ENCODE results near the gene ALG1L2.
"Not testable (repeated sequence)": the region's sequence is repeated elsewhere in the genome, so short reads cannot be mapped to it uniquely, and the experiment has no call there.

DNA sequence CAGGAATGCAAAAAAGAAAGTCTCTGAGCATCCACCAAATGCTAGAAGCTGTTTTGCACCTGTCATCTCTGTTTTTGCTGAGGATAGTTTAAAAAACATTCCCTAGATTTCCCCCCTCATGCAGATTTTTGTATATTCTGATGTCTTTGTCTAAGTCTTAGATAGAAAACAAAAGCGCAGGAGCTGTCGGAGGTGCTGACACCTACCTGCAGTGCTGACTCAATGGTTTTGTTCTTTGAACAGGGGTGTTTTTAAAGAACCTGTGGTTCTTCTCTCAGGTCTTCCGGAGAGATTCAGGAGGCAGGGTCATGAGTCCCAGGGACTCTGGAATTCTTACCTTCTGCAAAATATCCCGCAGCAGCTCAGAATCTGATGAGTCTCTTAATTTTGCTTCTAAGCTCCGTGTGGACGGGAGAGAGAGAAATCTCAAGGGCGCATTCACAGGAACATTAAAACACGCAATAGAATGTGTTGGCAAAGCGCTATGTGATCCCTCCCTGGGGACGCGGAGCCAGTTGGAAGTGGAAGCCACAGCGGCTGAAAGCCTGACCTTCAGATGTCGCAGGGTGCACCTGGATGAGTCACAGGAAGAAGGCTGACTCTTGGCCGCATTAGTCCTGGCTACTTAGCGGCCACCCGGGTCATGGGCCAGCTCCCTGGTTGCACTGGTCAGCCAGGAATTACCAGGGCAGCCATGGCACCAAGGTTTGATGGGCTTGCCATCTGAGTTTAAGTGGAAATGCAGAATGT lies 27.4 kb downstream of the ALG1L2 start:
- TF ChIP-seq RAD21 (IDR thresholded peaks at IDR 0.05; ENCODE audit: low read length); POLR2A (IDR thresholded peaks at IDR 0.05; ENCODE audit: low read depth, low read length); CEBPB (IDR thresholded peaks at IDR 0.05; ENCODE audit: low read depth, low read length); MAZ (IDR thresholded peaks at IDR 0.05; ENCODE audit: borderline replicate concordance, low read depth, low read length); SMC3 (IDR thresholded peaks at IDR 0.05; ENCODE audit: low read depth, low read length): not testable (repeated sequence)
- TF ChIP-seq, protein P1, sequence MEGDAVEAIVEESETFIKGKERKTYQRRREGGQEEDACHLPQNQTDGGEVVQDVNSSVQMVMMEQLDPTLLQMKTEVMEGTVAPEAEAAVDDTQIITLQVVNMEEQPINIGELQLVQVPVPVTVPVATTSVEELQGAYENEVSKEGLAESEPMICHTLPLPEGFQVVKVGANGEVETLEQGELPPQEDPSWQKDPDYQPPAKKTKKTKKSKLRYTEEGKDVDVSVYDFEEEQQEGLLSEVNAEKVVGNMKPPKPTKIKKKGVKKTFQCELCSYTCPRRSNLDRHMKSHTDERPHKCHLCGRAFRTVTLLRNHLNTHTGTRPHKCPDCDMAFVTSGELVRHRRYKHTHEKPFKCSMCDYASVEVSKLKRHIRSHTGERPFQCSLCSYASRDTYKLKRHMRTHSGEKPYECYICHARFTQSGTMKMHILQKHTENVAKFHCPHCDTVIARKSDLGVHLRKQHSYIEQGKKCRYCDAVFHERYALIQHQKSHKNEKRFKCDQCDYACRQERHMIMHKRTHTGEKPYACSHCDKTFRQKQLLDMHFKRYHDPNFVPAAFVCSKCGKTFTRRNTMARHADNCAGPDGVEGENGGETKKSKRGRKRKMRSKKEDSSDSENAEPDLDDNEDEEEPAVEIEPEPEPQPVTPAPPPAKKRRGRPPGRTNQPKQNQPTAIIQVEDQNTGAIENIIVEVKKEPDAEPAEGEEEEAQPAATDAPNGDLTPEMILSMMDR (conservative IDR thresholded peaks at IDR 0.05; ENCODE audit: low read depth, low read length) = not testable (repeated sequence)
